ENCODE data around the gene COA8.

Gene COA8

GRCh38 chr14:103627073-103628025 is 64.6 kb downstream of the COA8 start:
- DNase-seq = no peak

- peak in 1 of 2 donors; percentile 12 for DNase-seq
Measured at GRCh38 chr14:103628221-103628683, 65.5 kb downstream of the COA8 start.

- DNase-seq = peak; percentile 81 to 86
Measured at GRCh38 chr14:103628684-103629502, 66.1 kb downstream of the COA8 start, which contains the start of gene KLC1. Gene KLC1, plus strand, starts transcription at chr14:103629211. Its CDS starts 25,354 bp downstream, at chr14:103654565.

- peak in 1 of 2 donors; percentile 26 for DNase-seq
Measured at GRCh38 chr14:103629503-103630121, 66.9 kb downstream of the COA8 start.

- no peak for DNase-seq
Measured at GRCh38 chr14:103630364-103631108, 67.8 kb downstream of the COA8 start.

GRCh38 chr14:103633391-103633790 is 70.6 kb downstream of the COA8 start:
- DNase-seq = no peak

- no peak for DNase-seq
Measured at GRCh38 chr14:103634156-103634555, 71.4 kb downstream of the COA8 start.

GRCh38 chr14:103638594-103638993 is 75.8 kb downstream of the COA8 start:
- DNase-seq = no peak

All from activated CD4-positive, alpha-beta T cell treated with anti-CD3 and anti-CD28 coated beads for 4 hours (primary cell).